Measurements from ENCODE around the gene DROSHA.
"Not testable (repeated sequence)": the region's sequence is repeated elsewhere in the genome, so short reads cannot be mapped to it uniquely, and the experiment has no call there.

Gene DROSHA

DNA sequence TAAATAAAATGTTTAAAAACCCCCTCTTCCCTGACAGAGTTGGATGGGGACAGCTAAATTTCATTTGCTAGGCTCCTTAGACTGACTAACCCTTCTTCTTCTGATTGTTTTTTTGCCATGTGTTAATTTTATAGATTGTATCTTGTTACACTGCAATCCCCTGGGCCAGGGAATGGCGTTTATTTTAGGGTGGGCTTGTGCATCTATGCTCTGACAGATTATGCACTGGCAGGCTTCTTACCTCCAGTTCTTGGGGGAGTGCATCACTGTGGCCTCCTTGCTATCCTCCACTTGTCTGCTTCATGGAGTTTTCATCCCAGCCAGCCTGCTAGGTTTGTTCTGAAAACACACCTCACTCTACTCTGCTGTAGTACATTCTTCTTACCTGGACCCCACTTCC lies 159.8 kb downstream of the DROSHA start:
- no peak for DNase-seq

DNA sequence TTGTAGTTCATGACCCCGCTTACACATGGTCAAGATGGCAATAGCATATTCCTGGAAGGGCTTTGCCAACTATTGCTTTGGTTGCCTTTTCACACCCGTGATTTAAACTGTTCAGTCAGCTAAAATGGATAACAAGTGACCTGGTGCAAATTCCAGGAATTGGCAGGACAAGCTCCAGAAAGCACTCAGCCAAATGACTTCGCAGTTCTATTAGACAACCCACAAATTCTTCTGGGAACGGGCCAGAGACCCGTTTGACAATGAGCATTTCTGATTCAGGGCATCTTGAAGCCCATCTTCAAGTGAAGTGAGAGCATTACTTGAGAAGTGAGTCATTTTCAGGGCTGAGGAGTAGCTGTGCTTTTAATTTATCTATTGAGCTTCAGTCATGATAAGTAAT lies 165.0 kb downstream of the DROSHA start:
- no peak for DNase-seq

DNA sequence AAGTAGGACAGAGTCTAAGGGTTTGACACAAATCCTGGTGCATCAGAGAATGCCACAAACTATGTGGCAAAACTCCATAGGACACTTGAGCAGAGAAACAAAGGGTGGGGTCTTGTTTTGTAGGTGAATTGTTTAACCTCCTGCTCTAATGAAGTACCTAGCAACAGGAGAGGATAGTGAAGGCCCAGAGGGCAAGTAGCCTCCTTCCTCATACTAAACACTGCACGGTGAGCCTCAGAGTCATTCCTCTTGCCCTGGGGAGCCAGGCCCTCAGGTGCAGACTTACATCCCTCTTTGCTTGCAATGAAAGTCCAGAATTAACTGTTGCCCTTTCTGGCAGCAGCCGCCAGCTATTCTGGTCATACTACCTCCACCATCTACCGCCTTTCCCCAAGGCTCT lies 166.1 kb downstream of the DROSHA start:
- no peak for DNase-seq

DNA sequence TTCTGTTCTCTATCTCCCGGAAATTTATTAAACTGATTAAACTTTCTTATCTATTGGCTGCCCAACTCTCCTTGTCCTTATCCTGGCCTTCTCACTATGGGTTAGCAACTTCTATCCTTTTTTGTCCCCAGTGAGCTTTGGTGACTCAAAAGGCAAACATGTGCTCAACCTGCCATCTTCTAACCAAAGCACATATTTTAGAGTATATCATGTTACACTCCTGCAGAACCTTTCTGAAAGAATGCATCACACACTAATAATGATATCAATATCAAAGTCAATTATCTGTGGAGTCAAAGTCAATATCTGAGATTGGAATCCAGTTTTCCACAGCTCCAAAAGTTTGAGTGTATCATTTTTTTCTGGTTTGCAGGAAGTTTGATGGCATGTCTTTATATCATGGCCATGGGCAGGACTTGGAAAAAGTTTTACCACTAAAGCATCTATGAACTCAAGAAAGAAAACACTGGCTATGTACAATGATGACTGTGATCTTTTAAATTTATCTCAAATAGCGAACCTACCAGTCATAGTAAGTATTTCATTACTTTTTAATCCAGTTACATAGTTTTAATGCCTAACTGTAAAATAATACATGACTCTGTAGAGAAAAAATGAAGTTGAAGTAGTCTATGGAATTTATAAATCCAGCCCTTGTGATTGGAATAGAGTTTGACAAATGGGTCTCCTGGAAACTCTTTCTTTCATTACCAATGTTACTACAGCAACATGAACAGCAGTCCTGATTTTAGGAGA lies 166.8 kb downstream of the DROSHA start:
- no peak for DNase-seq

DNA sequence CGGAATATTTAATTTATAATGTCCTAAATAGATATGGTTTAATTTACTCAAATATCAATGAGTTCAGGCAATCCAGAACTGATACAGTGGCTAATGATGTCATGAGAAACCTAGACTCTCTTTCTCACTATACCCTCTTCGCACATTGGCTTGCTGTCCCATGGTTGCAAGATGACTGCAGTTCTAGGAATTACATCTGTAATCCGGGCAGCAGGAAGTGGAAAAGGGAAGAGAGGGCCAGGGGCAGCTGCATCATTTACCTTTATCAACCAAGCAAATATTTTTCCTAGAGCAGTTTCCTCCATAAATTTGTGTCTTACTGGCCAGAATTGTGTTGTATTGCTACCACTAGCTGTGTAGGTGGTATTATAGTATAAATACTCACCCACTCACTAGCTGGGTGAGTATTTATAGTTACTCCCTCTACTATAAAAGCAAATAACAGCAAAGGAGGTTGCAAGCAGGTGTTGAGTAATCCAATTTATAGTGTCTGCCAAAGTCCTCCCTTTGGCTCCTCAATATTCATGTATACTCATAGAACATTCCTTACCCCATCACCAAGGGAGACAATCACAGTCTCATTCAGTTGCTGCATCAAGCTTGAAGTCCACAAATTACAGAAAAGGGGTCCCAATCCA lies 168.8 kb downstream of the DROSHA start:
- DNase-seq: no peak

DNA sequence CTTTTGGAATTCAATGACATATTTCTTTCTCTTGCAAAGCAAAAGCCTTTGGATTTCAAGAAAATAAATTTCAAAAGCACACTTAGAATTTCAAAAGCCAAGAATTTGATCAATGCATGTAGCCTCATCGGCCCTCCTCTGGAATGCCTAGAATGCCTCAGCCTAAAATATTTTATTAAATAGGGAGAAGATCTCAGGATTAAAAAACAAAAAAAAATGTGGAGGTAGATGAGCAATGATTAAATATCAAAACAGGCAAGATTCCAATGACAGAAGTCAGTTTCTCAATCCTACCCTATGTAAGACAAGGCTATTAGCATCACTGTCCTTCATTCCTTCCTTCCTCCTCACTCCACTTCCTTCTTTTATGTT lies 169.4 kb downstream of the DROSHA start:
- DNase-seq: no peak

DNA sequence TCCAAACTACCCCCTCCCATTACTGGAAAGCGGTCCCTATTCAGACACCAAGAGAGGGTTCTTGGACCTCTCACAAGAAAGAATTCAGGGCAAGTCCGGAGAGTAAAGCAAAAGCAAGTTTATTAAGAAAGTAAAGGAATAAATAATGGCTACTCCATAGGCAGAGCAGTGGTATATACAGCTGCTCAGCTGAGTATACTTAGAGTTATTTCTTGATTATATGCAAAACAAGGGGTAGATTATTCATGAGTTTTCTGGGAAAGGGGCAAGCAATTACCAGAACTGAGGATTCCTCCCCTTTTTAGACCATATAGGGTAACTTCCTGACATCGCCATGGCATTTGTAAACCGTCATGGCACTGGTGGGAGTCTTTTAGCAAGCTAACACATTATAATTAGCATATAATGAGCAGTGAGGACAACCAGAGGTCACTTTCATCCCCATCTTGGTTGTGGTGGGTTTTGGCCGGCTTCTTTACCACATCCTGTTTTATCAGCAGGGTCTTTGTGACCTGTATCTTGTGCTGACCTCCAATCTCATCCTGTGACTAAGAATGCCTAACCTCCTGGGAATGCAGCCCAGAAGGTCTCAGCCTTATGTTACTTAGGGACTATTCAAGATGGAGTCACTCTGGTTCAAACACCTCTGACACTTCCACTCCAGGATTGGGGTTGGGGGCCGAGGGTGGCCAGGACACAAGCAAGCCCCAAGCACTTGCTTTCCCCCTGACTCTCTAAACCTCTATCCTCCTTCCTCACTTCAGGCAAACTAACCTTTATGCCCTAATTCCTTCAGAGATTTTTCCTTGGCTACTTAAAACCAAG lies 170.0 kb downstream of the DROSHA start:
- DNase-seq: not testable (repeated sequence)

DNA sequence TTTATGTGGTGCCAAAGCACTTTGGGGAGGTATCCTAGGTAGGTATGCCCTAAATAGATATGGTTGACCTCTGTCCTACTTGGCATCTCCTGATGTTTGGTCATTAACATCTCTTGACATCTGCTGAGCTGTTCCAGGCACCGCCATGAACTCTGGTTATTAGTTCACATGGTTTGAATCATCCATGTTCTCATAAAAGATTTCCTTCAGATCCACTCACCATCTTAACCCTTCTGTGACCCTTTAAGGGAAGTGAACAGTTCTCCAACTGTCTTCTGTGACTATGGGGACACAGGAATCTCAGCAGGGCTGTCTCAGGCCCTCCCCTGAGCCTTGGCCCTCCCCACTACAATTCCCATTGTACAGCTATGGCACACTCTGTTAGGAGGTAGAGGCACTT lies 170.7 kb downstream of the DROSHA start:
- no peak for DNase-seq

DNA sequence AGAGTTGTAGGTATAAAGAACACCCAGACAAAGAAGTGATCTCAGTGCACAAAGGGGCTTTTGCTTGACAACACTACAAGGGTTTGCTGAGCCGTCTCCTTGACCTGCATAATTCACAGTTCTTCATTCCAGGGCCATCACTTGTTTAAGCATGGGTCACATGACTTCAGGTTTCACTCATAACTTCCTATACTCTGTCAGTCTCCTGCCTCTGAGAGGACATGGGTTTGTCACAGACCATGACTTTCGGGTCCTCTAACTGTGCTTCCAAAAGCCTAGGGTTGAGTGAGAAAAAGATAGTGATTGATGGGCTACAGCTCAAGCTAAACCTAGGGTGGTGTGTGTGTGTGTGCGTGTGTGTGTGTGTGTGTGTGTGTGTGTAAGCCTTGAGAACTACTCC lies 172.1 kb downstream of the DROSHA start:
- DNase-seq: no peak

DNA sequence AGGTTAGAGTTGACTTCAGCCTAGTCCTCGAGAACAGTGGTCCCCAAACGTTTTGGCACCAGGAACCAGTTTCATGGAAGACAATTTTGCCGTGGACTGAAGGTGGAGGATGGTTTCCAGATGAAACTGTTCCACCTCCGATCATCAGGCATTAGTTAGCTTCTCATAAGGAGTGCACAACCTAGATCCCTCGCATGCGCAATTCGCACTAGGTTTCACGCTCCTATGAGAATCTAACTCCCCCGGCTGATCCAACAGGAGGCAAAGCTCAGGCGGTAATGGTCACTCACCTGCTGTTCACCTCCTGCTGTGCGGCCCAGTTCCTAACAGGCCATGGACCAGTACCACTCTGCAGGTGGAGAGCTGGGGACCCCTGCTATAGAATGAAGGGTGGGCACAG lies 174.9 kb downstream of the DROSHA start:
- no peak for DNase-seq

DNA sequence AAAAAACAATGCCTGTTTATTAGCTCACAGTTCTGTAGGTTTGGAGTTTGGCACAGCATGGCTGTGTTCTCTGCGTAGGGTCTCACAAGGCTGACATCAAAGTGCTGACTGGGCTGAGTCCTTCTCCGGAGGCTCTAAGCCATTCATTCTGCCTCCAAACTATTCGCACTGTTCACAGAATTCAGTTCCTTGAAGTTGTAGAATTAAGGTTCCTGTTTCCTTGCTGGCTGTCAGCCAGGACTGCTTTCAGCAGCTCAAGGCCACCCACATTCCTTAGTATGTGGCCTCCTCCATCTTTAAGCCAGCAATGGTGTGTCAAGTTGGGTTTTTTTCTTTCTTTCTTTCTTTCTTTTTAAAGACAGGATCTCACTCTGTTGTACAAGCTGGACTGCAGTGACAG lies 176.6 kb downstream of the DROSHA start:
- DNase-seq: no peak
